Left lung (tissue), 10 donors: Measurements from ENCODE around the gene PGBD5. TPM values are rescaled to one million over a fixed set of nuclear protein-coding genes. Genes with fewer than 3 reads are reported as not detected.

Experiments
- ATAC-seq: fragments of 200-7000 bp; cut with Tn5 transposase; one replicate; pipeline ENCODE4 v1.9.1; 2020; ENCODE audit warnings: moderate library complexity
- DNase-seq, 4 donors: peaks; one replicate each; pipeline ENCODE4 v3.0.0-alpha.2; 2013 to 2020
- H3K27ac ChIP-seq, 2 donors: fragments of 200-600 bp; sonication (generic) in 1 of 2; one replicate each; pipeline versions ENCODE4 v1.5.0 to v1.8.0; 2020 to 2021
- H3K27me3 ChIP-seq, 2 donors: fragments of 200-600 bp; sonication (generic) in 1 of 2; one replicate each; pipeline versions ENCODE4 v1.5.0 to v1.8.0; 2020 to 2021
- H3K36me3 ChIP-seq, 2 donors: fragments of 200-600 bp; sonication (generic) in 1 of 2; one replicate each; pipeline versions ENCODE4 v1.5.0 to v1.8.0; 2020 to 2021
- H3K4me1 ChIP-seq, 2 donors: fragments of 200-600 bp; one replicate each; pipeline ENCODE4 v1.8.0; 2021
- H3K4me3 ChIP-seq, 2 donors: fragments of 200-600 bp; sonication (generic) in 1 of 2; one replicate each; pipeline versions ENCODE4 v1.5.0 to v1.8.0; 2020 to 2021; ENCODE audit warnings: mild to moderate bottlenecking in 1 of 2
- H3K9me3 ChIP-seq, 2 donors: fragments of 200-600 bp; sonication (generic) in 1 of 2; one replicate each; pipeline versions ENCODE4 v1.5.0 to v1.8.0; 2020 to 2021
- intact Hi-C, 2 donors: fragments of 100-400 bp; cut with DNase I; formaldehyde crosslinking; loops; one replicate each; pipeline versions ENCODE4 v1.11.2 to v1.14.2; 2022
- polyA plus RNA-seq, 6 donors: library from polyadenylated mRNA; unstranded; fragments of 120-200 nt; gene quantifications; one replicate each; pipeline ENCODE4 v1.2.1, GENCODE V29; 2013; ENCODE audit not compliant: insufficient read length in 6 of 6
- total RNA-seq, 2 donors: library from RNA; stranded (reverse); fragmentation: NEBNext Ultra II Directional; extraction: Animal tissue kit (Norgen Biotek cat#: 25700); gene quantifications; one replicate each; pipeline ENCODE4 v1.2.1, GENCODE V29; 2021
- TF ChIP-seq, protein P1 (sequence below), 2 donors: fragments of 200-600 bp; sonication (generic) in 1 of 2; IDR thresholded peaks; one replicate each; pipeline versions ENCODE4 v1.5.0 to v1.8.0; 2021; ENCODE audit warnings: antibody characterized with exemption in 2 of 2
- donor health status: DM: no; HTN: yes; CAD: no.
- donor health status: DM: no; HTN: no; CAD: no.

The PGBD5 gene
- total and polyA plus RNA-seq, 8 donors, result 2.3 to 10.1 (median 4.8) TPM

GRCh38 chr1:230431527-230431926 lies 5.4 kb upstream of the PGBD5 start:
- TF ChIP-seq, protein P1, sequence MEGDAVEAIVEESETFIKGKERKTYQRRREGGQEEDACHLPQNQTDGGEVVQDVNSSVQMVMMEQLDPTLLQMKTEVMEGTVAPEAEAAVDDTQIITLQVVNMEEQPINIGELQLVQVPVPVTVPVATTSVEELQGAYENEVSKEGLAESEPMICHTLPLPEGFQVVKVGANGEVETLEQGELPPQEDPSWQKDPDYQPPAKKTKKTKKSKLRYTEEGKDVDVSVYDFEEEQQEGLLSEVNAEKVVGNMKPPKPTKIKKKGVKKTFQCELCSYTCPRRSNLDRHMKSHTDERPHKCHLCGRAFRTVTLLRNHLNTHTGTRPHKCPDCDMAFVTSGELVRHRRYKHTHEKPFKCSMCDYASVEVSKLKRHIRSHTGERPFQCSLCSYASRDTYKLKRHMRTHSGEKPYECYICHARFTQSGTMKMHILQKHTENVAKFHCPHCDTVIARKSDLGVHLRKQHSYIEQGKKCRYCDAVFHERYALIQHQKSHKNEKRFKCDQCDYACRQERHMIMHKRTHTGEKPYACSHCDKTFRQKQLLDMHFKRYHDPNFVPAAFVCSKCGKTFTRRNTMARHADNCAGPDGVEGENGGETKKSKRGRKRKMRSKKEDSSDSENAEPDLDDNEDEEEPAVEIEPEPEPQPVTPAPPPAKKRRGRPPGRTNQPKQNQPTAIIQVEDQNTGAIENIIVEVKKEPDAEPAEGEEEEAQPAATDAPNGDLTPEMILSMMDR (IDR thresholded peaks at IDR 0.05), result no peak
- no peak overlapping the region for H3K4me3 ChIP-seq
- H3K9me3 ChIP-seq, result no peaks in the 10 kb centered on the region
- peaks cover 19 to 49% of the 10 kb centered on the region in 2 donors for H3K27me3 ChIP-seq
- H3K4me1 ChIP-seq, result no peaks in the 10 kb centered on the region
- no peak for DNase-seq
- intact Hi-C loops, result no loop called here
- H3K27ac ChIP-seq, result no peak overlapping the region
- no peaks in the 10 kb centered on the region for H3K36me3 ChIP-seq
- ATAC-seq, result no peak

- ATAC-seq (no peak), DNase-seq (no peak)
- Histone ChIP-seq H3K27me3 (peaks cover 20 to 55% of the 10 kb centered on the region in 2 donors), H3K4me3 (no peak overlapping the region), H3K36me3 (no peaks in the 10 kb centered on the region), H3K27ac (no peak overlapping the region), H3K4me1 (peaks cover 0 to 1% of the 10 kb centered on the region in 2 donors), H3K9me3 (no peaks in the 10 kb centered on the region)
- intact Hi-C loops, result no loop called here
- TF ChIP-seq, protein P1 (IDR thresholded peaks at IDR 0.05), result no peak
These were observed 4.4 kb upstream of the PGBD5 start for GRCh38 chr1:230430499-230430898.

DNA sequence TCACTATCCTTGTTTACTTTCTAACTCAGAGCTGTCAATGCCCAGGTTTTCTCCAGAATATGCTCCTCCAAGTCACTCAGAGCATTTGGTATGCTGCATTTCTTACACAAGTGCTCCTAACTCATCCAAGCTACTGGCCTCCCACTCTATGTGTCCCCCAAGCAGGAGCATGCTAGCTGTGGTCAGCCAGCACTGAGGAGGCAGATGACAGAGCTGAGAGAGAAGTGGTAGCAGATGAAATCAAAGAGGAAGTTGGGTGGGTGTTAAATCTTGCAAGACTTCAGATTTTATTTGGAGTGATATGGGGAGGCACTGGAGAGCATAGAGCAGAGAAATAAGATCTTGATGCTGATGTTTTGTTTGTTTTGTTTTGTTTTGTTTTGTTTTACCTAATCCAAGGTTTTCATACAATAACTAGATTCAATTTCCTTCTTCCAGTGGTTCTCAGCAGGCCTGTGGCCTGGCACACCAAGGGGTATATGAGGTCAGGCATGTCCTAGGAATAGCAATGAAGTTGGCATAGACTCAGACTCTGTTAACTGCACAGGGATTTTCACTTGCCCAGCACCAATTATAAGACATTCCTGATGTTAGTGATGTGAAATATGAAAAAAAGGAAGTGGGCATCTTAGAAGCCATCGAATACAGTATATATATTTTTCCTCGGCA lies 3.1 kb upstream of the PGBD5 start:
- Histone ChIP-seq H3K4me1 (peaks cover 7 to 11% of the 10 kb centered on the region in 2 donors), H3K27me3 (peaks cover 33 to 68% of the 10 kb centered on the region in 2 donors), H3K36me3 (no peaks in the 10 kb centered on the region), H3K4me3 (no peak overlapping the region), H3K9me3 (no peaks in the 10 kb centered on the region), H3K27ac (no peak overlapping the region)
- TF ChIP-seq, protein P1 (IDR thresholded peaks at IDR 0.05), result no peak
- intact Hi-C loops, result no loop called here
- no peak for DNase-seq
- ATAC-seq, result no peak

GRCh38 chr1:230427981-230428380 lies 1.8 kb upstream of the PGBD5 start:
- no peak overlapping the region for H3K4me3 ChIP-seq
- TF ChIP-seq, protein P1 (IDR thresholded peaks at IDR 0.05), result no peak
- H3K4me1 ChIP-seq, result peaks cover 7 to 11% of the 10 kb centered on the region in 2 donors
- H3K9me3 ChIP-seq, result no peaks in the 10 kb centered on the region
- intact Hi-C loops, result no loop called here
- peaks cover 42 to 77% of the 10 kb centered on the region in 2 donors for H3K27me3 ChIP-seq
- DNase-seq (no peak), ATAC-seq (no peak)
- no peak overlapping the region for H3K27ac ChIP-seq
- H3K36me3 ChIP-seq, result no peaks in the 10 kb centered on the region

GRCh38 chr1:230427094-230427876 lies 1.2 kb upstream of the PGBD5 start:
- Histone ChIP-seq H3K4me1 (peaks cover 7 to 11% of the 10 kb centered on the region in 2 donors), H3K27me3 (peaks cover 42 to 77% of the 10 kb centered on the region in 2 donors), H3K4me3 (no peak overlapping the region), H3K9me3 (no peaks in the 10 kb centered on the region), H3K27ac (no peak overlapping the region), H3K36me3 (no peaks in the 10 kb centered on the region)
- TF ChIP-seq, protein P1 (IDR thresholded peaks at IDR 0.05), result no peak
- no peak for ATAC-seq
- no peak for DNase-seq
- intact Hi-C loops, result no loop called here
